Effector memory CD4-positive, alpha-beta T cell (primary cell): ENCODE results near the gene ZNF678.
"Not testable (repeated sequence)": the region's sequence is repeated elsewhere in the genome, so short reads cannot be mapped to it uniquely, and the experiment has no call there.

Experiments used
- DNase-seq, 3 donors: peaks; one replicate each; pipeline ENCODE4 v3.0.0-alpha.2; 2020
- H3K27ac ChIP-seq: 2 replicates; pipeline ENCODE4 v1.7.0; 2013; ENCODE audit warnings: mild to moderate bottlenecking, low read length, moderate library complexity; ENCODE audit not compliant: insufficient read depth, poor library complexity, severe bottlenecking
- H3K27me3 ChIP-seq: replicated peaks from 2 replicates; pipeline ENCODE4 v1.7.0; 2013; ENCODE audit warnings: mild to moderate bottlenecking, low read length; ENCODE audit not compliant: insufficient read depth, control insufficient read depth, poor library complexity, severe bottlenecking
- H3K36me3 ChIP-seq: 2 replicates; pipeline ENCODE4 v1.7.0; 2013; ENCODE audit warnings: mild to moderate bottlenecking, low read length, moderate library complexity; ENCODE audit not compliant: control insufficient read depth, insufficient read depth
- H3K4me1 ChIP-seq: 2 replicates; pipeline ENCODE4 v1.7.0; 2013; ENCODE audit warnings: low read length, mild to moderate bottlenecking; ENCODE audit not compliant: control insufficient read depth, insufficient read depth, poor library complexity, severe bottlenecking
- H3K4me3 ChIP-seq: 2 replicates; pipeline ENCODE4 v1.7.0; 2013; ENCODE audit warnings: low read length, low read depth, mild to moderate bottlenecking; ENCODE audit not compliant: insufficient read depth, poor library complexity, severe bottlenecking
- H3K9me3 ChIP-seq: 2 replicates; pipeline ENCODE4 v1.7.0; 2013; ENCODE audit warnings: mild to moderate bottlenecking, low read length, moderate library complexity; ENCODE audit not compliant: control insufficient read depth

ZNF678 gene

GRCh38 chr1:227567256-227567655, 3.9 kb downstream of the ZNF678 start:
- Histone ChIP-seq H3K27me3 (no peaks in the 10 kb centered on the region), H3K36me3 (no peaks in the 10 kb centered on the region), H3K9me3 (no peaks in the 10 kb centered on the region), H3K4me3 (no peak overlapping the region), H3K27ac (no peak overlapping the region), H3K4me1 (no peaks in the 10 kb centered on the region)
- no peak for DNase-seq

DNA sequence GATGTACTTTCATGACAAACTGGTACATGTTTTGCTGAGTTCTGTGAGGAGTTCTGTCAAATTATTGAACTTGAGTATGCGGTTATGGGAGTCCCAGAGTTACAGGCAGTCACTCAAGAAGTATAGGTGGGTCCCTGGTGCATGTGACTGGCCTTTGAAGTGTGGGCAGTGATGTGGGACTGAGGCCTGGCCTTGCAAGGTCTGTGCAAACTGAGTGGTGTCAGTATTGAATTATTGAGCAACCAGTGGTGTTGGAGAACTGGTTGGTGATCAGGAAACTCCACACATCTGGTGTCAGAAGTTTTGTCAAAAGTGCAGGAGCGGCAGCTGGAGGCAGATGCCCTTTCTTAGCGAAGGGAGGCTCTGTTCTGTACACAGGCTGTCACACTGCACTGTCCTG, 5.2 kb downstream of the ZNF678 start:
- no peaks in the 10 kb centered on the region for H3K36me3 ChIP-seq

DNA sequence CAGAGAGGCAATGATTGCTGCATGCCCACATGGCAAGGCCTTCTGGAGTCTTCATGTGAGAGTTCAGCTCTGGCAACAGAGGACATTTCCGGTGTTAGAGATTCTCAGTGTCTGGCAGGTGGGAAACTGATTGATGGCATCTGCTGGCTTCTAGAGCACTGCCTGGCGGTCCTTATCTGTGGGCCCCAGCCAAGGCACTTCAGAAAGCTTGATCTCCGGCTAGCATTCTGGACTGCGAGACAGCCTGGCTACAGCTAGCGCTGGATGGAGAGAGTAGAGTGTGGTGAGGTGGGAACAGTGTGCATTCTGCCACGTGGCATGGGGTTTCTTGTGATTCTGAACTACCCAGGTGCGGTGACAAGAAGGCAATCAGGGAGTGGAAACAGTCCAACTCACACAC, 9.4 kb downstream of the ZNF678 start:
- Histone ChIP-seq H3K27me3 (no peaks in the 10 kb centered on the region), H3K4me3 (no peak overlapping the region), H3K27ac (no peak overlapping the region), H3K4me1 (no peaks in the 10 kb centered on the region), H3K9me3 (peaks cover 3% of the 10 kb centered on the region), H3K36me3 (no peaks in the 10 kb centered on the region)
- DNase-seq = no peak

More for the DNA sequence above, 5.2 kb downstream of the ZNF678 start:
- H3K27me3 ChIP-seq = no peaks in the 10 kb centered on the region
- H3K27ac ChIP-seq = no peak overlapping the region
- no peak overlapping the region for H3K4me3 ChIP-seq
- no peaks in the 10 kb centered on the region for H3K9me3 ChIP-seq
- no peak for DNase-seq
- H3K4me1 ChIP-seq = no peaks in the 10 kb centered on the region

GRCh38 chr1:227574926-227575325, 11.6 kb downstream of the ZNF678 start:
- Histone ChIP-seq H3K27me3 (no peaks in the 10 kb centered on the region), H3K9me3 (peaks cover 3% of the 10 kb centered on the region)
- no peak for DNase-seq

GRCh38 chr1:227576189-227576588, 12.8 kb downstream of the ZNF678 start:
- H3K27me3 ChIP-seq = no peaks in the 10 kb centered on the region
- H3K27ac ChIP-seq = no peak overlapping the region
- H3K36me3 ChIP-seq = no peaks in the 10 kb centered on the region
- no peaks in the 10 kb centered on the region for H3K4me1 ChIP-seq
- H3K4me3 ChIP-seq = no peak overlapping the region
- H3K9me3 ChIP-seq = peaks cover 3% of the 10 kb centered on the region
- no peak for DNase-seq

More at GRCh38 chr1:227574926-227575325, 11.6 kb downstream of the ZNF678 start:
- no peak overlapping the region for H3K4me3 ChIP-seq
- no peak overlapping the region for H3K27ac ChIP-seq
- no peaks in the 10 kb centered on the region for H3K36me3 ChIP-seq
- H3K4me1 ChIP-seq = no peaks in the 10 kb centered on the region

DNA sequence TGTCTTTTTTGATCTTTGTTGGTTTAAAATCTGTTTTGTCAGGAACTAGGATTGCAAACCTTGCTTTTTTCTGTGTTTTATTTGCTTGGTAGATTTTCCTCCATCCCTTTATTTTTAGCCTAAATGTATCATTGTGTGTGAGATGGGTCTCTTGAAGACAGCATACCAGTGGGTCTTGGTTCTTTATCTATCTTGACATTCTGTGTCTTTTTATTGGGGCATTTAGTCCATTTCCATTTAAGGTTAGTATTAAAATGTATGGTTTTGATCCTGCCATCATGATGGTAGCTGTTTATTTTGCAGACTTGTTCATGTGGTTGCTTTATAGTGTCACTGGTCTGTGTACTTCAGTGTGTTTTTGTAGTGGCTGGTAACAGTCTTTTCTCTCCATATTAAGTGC, 14.1 kb downstream of the ZNF678 start:
- Histone ChIP-seq H3K36me3 (no peaks in the 10 kb centered on the region), H3K4me3 (no peak overlapping the region), H3K27me3 (no peaks in the 10 kb centered on the region), H3K9me3 (peaks cover 3% of the 10 kb centered on the region), H3K27ac (no peak overlapping the region), H3K4me1 (no peaks in the 10 kb centered on the region)
- DNase-seq = no peak

- H3K9me3 ChIP-seq = no peaks in the 10 kb centered on the region
- no peaks in the 10 kb centered on the region for H3K36me3 ChIP-seq
- DNase-seq = no peak
- H3K4me3 ChIP-seq = no peak overlapping the region
- H3K27ac ChIP-seq = no peak overlapping the region
- H3K4me1 ChIP-seq = no peaks in the 10 kb centered on the region
- H3K27me3 ChIP-seq = no peaks in the 10 kb centered on the region
Measured at GRCh38 chr1:227583354-227583753, 20.0 kb downstream of the ZNF678 start.

- Histone ChIP-seq H3K36me3 (no peaks in the 10 kb centered on the region), H3K9me3 (no peaks in the 10 kb centered on the region), H3K27me3 (no peaks in the 10 kb centered on the region), H3K27ac (no peak overlapping the region), H3K4me3 (no peak overlapping the region), H3K4me1 (no peaks in the 10 kb centered on the region)
- no peak for DNase-seq
Measured at GRCh38 chr1:227586733-227587132, 23.4 kb downstream of the ZNF678 start.

- Histone ChIP-seq H3K4me1 (no peaks in the 10 kb centered on the region), H3K27ac (no peak overlapping the region), H3K9me3 (no peaks in the 10 kb centered on the region), H3K4me3 (no peak overlapping the region), H3K27me3 (no peaks in the 10 kb centered on the region), H3K36me3 (no peaks in the 10 kb centered on the region)
- DNase-seq = no peak
Measured at GRCh38 chr1:227587968-227588367, 24.6 kb downstream of the ZNF678 start.

- not testable (repeated sequence) for H3K4me1 ChIP-seq, H3K4me3 ChIP-seq, DNase-seq, H3K36me3 ChIP-seq, H3K27ac ChIP-seq, H3K27me3 ChIP-seq, H3K9me3 ChIP-seq
Measured at GRCh38 chr1:227588769-227589168, 25.4 kb downstream of the ZNF678 start.

DNA sequence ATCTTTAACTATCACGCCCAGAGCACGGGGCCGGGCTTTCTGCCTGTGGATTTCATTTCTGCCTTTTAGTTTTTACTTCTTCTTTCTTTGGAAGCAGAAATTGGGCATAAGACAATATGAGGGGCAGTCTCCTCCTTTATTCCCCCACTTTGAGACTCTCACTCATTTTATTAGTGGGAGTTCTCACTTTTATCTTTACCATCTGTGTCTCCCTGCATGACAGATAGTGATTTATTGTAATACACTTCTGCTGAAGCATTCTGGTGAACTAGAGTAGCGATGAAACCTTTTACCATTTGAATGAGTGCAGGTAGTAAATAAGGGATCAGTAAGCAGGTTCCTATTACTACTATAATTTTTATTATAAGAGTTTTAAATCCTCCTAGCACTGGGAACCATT, 26.4 kb downstream of the ZNF678 start:
- H3K27me3 ChIP-seq, H3K4me1 ChIP-seq: not testable (repeated sequence)

More for the DNA sequence above, 26.4 kb downstream of the ZNF678 start:
- H3K9me3 ChIP-seq, H3K27ac ChIP-seq, H3K4me3 ChIP-seq, H3K36me3 ChIP-seq, DNase-seq: not testable (repeated sequence)
